Left forelimb (tissue), 1 donor: Measurements from ENCODE around the gene TMPRSS3.

ENCODE experiments used
- DNase-seq: peaks from one replicate; pipeline ENCODE4 v3.0.0-alpha.2; 2018; ENCODE audit warnings: low spot score

TMPRSS3 gene

GRCh38 chr21:42373196-42373907 is 22.5 kb downstream of the TMPRSS3 start:
- DNase-seq = no peak

GRCh38 chr21:42370894-42371654 is 24.8 kb downstream of the TMPRSS3 start:
- DNase-seq = no peak

GRCh38 chr21:42369821-42370220 is 26.0 kb downstream of the TMPRSS3 start:
- no peak for DNase-seq

- no peak for DNase-seq
These were observed 28.3 kb downstream of the TMPRSS3 start for GRCh38 chr21:42367367-42368165.

GRCh38 chr21:42366292-42367010 is 29.4 kb downstream of the TMPRSS3 start, which contains the start of gene TFF1:
TFF1 (minus strand) TSS chr21:42366535; CDS start chr21:42366495, 40 bp downstream.
- no peak for DNase-seq

- DNase-seq = no peak
These were observed 30.1 kb downstream of the TMPRSS3 start for GRCh38 chr21:42365770-42366169.

GRCh38 chr21:42364304-42364865 is 31.5 kb downstream of the TMPRSS3 start:
- no peak for DNase-seq

- DNase-seq = no peak
These were observed 32.5 kb downstream of the TMPRSS3 start for GRCh38 chr21:42363312-42363711.

GRCh38 chr21:42362700-42363099 is 33.2 kb downstream of the TMPRSS3 start:
- no peak for DNase-seq

- DNase-seq = no peak
These were observed 33.7 kb downstream of the TMPRSS3 start for GRCh38 chr21:42362198-42362597.

GRCh38 chr21:42361286-42361685 is 34.6 kb downstream of the TMPRSS3 start:
- DNase-seq = no peak

GRCh38 chr21:42360317-42360716 is 35.5 kb downstream of the TMPRSS3 start:
- no peak for DNase-seq

GRCh38 chr21:42358937-42359336 is 36.9 kb downstream of the TMPRSS3 start:
- no peak for DNase-seq

GRCh38 chr21:42358261-42358660 is 37.6 kb downstream of the TMPRSS3 start:
- DNase-seq = no peak

GRCh38 chr21:42357307-42357706 is 38.5 kb downstream of the TMPRSS3 start:
- no peak for DNase-seq

GRCh38 chr21:42356650-42357049 is 39.2 kb downstream of the TMPRSS3 start:
- DNase-seq = no peak

- no peak for DNase-seq
These were observed 39.8 kb downstream of the TMPRSS3 start for GRCh38 chr21:42356046-42356445.

- DNase-seq = no peak
These were observed 42.2 kb downstream of the TMPRSS3 start for GRCh38 chr21:42353623-42354022.

GRCh38 chr21:42352441-42353095 is 43.3 kb downstream of the TMPRSS3 start:
- peak; percentile 48 for DNase-seq

GRCh38 chr21:42351626-42352440 is 44.0 kb downstream of the TMPRSS3 start:
- DNase-seq = peak; percentile 50
